GM20431 (cell line): Measurements from ENCODE around the gene ASAP3.

Source experiments
- in situ Hi-C: fragments of 300-500 bp; cut with MseI, MboI; formaldehyde crosslinking; loops from one replicate; pipeline ENCODE4 v1.15.0; 2020; ENCODE audit warnings: low sequenced_read_pairs; ENCODE audit not compliant: unreplicated experiment

The ASAP3 gene

DNA sequence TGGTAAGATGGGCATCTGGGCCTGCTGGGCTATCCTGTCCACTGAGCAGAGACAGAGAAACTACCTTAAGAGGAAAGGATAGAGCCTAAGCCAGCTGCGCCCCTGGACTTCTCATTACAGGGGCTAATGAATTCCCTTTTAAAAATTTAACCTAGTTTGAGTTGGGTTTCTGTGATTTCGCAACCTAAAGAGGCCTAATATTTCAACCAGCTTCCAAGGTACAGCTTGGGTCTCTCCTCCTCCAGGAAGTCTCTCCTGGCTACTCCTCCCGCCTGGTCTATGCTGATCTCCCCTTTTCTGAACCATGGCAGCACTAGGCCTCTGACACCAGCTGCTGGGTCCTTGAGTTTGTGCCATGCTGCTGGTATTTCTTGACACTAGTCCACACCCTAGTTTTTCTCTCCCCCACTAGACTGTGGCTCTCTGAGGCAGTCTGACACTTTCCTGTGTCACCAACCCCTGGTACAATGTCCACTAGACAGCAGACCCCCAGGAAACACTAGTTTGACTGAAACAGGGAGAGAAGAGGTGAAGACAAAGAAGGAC is 30.5 kb downstream of the ASAP3 start:
- in situ Hi-C loops: no loop called here

DNA sequence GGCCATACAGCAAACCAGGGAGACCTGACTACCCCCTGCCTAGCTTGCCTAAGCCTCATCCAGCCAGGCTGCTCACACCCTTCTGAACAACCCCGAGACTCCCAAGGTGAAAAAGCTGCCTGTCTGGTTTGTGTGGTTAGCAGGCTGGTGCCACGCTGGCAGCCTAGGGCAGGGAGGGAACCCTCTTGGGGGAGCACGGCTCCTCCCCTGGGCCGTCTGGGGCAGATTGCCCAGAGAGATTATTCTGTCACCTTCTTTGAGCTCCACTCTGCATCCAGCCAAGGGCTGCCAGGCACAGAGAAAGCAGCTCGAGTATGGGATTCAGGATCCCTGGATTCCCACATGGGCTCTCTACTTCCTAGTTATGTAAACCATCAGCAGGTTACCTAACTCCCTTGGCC is 32.0 kb downstream of the ASAP3 start:
- in situ Hi-C loops: no loop called here

DNA sequence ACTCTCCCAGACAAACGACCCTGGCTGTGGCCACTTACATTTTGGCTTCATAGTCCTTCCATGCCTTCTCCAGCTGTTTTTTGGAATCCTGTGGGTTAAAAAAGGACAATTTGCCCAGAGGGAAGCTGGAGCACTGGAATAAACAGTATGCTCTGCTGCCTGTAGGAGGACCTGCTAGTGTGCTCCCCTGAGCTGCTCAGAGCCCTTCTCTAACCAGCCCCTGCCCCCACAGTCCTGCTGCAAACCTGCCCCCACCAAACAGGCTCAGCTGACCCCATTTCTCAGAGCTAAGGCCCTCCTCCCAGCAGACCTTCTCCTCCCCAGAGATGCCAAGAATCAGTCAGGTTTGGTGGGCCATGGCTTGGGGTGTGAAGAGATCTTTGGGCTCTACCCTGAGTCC is 32.5 kb downstream of the ASAP3 start:
- in situ Hi-C loops: no loop called here

DNA sequence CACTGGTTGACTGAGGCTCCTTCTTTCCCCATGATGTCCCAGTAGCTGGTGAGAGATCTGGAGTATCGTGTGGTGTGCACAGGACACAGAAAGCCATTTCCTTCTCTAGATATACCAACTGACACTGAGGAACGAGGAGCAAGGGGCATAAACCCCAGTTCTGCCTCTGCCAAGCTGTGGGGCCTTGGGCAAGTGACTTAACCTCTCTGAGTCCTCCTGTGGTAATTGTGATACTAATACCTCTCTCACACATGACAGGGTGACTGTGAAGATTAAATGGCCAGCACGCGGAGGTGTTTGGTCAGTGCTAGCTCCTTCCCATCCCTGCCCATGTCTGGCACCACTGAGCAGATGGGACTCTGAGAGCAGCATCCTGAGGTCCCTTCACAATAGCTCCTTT is 33.1 kb downstream of the ASAP3 start:
- in situ Hi-C loops: no loop called here

DNA sequence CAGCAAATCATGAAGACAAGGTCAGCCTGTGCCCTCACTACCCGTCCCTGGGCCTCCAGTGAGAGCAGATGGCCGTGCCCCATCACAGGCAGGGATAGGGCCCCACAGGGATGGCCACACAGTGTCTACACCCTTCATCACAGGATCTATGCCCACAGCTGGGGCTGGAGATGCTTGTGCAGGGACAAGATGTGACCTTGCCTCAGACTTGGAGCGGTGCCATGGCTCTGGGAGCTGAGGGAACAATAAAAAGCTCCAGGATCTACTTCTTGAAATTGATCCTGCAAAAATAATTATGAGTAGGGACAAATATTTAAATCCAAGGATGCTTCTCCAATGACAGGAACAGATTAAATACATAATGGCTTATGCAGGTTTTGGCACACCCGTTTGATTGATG is 34.0 kb downstream of the ASAP3 start:
- in situ Hi-C loops: no loop called here

DNA sequence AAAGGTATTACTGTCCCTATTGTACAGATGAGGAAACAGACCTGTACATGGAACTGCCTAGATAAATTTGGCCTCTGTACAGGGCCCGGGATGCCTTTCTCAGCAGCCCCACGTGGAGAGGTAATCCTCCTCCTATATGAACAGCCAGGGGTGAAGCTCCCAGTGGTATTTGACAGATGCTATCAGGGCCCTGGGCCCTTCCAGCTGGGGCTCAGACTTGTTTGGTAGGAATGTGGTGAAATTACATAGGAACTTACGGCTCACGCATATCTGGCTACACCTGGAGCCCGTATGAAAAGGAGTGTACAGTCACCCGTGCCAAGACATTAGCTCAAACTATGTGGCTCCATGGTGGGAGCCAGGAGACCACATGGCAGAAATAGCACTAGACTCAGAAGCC is 34.7 kb downstream of the ASAP3 start:
- in situ Hi-C loops: no loop called here

DNA sequence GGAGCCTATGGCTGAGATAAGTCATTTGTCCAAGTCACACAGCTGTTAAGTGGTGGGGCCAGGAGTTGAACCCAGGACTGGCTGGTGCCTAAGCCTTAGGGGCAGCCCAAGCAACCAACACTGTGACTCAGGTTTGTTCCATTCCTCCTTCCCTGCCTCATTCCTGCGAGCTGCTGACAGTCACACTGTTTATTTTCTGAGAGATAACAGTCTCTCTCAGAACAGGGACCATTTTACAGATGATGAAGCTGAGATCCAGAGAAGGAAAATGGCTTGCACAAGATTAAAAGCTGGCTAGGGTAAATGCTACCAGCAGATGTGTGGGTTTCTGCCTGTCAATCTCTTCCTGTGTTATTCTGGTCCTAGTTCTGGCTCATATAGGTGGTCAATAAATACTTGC is 35.1 kb downstream of the ASAP3 start:
- in situ Hi-C loops: no loop called here

DNA sequence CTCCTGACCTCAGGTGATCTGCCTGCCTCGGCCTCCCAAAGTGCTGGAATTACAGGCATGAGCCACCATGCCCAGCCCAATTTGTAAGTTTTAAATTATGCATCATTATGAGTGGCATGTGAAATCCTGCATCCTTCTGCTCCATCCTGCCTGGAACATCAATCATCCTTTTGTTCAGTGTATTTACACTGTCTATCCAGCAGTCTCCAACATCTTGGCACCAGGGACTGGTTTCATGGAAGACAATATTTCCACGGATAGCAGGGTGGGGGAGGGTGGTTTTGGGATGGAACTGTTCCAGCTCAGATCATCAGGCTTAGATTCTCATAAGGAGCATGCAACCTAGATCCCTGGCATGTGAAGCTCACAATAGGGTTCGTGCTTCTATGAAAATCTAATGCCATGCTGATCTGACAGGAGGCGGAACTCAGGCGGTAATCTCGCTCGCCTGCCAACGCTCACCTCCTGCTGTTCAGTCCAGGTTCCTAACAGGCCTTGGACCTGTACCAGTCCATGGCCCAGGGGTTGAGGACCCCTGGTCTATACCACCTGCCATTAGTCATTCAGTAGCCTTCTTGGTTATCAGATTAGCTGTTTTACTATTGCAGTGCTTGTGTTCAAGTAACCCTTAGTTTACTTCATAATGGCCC is 37.2 kb downstream of the ASAP3 start:
- in situ Hi-C loops: no loop called here

DNA sequence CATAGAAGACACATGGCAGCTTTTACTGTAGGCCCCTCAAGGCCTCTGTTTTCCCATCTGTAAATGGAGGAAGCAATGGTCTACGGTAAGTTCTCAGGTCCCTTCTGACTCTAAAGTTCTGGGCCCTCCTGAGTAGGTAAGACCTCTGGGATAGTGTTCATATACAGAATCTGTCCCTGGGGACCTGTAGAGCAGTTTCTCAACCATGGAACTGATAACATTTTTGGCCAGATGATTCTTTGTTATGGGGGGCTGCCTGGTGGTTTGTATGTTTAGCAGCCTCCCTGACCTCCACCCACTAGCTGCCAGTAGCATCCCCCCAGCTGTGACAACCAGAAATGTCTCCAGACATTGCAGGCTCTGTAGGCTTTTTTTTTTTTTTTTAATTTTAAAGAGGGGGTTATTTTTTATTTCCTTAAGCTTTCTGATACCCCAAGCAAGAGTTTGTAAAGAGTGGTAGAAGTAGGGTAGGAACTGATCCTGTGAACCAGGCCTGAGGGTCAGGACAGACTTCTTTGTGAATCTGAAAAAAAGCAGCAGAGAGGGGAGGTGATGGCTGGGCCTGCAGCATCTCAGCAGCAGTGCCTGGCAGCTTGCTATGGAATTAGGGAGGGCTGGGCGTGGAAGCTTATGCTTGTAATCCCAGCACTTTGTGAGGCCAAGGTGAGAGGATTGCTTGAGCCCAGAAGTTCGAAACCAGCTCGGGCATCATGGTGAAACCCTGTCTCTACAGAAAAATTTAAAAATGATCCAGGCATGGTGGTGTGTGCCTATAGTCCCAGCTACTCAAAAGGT is 39.2 kb downstream of the ASAP3 start:
- in situ Hi-C loops: no loop called here

DNA sequence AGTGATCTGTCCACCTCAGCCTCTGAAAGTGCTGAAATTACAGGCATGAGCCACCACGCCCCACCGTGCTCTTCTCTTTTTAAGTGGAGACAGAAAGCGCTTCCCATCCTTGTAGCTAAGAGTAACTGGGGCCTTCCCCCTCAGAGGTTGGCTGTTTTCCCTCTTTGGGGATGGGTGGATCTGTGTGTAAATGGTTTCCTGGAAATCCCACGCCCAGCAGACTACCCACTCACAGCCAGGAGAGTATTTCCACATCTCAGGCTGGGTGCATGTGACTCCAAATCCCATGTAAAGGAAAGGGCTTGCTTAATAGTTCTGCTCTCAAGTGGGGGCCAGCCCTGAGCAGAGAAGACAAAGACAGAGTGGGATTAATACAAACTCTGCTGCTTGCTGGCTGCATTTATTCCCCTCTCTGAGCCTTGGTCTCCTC is 39.9 kb downstream of the ASAP3 start:
- in situ Hi-C loops: no loop called here

DNA sequence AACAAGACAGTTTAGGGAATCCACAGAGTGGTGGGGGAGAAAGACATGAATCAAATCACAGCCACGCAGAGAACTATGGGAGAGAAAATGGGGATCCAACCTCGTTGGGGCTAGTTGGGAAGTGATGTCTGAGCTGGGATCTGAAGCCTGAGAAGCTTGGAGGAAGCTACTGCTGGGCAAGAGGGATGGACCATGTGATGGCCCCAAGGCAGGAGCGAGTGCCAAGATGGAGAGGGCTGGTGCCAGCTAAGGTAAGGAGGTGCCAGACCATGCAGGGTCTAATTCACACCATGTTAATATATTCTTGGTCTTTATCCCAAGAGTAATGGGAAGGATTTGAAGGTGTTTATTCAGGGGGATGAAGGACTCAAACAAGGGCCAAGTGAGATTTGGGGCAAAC is 41.2 kb downstream of the ASAP3 start:
- in situ Hi-C loops: no loop called here

DNA sequence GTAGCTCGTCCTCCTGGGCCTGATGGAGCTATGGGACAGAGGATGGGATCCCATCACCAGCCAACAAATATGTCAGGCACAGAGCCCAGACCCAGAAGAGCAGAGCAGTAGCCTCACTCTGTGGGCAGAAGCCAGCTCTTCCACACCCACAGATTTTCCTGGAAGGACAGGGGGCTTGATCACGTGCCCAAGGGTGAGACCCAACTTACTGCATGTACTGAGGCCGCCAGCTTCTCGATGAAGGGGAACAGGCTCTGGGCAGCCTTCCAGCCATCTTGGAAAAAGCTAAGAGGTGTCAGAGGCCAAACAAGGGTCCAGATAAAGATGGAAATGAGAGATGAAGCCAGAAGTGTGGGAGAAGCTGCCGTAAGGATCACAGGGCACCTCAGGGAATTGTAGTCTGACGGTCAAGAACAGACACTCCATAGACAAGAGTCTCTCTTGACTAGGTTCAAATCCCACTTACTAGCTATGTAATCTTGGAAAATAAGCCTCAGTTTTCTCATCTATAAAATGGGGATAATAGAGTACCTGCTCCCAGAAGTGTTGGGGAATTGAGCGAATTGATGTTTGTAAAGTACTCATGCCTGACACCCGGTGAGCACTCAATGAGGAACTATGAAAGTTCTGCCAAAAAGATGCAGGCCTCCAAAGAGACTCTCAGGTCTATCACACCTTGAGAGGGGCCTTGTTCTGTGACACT is 42.4 kb downstream of the ASAP3 start:
- in situ Hi-C loops: no loop called here

DNA sequence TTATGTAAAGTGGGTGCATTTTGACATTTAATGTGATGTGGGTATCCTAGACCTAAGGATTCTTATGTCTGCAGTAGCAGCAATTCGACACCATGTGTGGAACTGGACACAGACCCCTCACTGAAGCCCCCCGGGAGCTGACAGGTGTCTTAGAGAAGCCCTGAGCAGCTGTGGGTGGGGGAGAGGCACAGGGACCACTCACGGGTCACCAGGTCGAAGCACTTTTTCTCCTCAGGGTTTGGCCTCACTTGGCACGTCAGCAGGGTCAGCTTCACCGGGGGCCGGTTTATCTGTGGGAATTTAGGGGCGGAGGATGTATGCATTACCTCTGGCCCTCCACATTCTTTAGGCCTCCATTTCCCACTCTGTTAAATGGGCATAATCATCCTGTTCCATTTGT is 45.4 kb downstream of the ASAP3 start:
- in situ Hi-C loops: no loop called here

DNA sequence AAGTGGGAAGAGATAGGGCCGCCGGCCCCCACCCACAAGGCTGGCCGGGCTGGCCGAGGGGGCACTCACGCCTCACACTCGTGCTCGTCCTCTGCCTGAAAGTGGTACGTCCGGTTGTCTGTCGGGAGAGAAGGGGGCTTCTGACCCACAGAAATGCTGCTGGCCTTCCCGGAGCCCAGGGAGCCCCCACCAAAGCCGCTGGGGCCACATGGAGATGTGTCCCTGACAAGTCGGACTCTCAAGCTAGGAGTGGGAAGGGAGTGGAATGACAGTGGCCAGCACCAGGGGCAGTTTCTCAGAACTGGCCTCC is 46.7 kb downstream of the ASAP3 start:
- in situ Hi-C loops: no loop called here

DNA sequence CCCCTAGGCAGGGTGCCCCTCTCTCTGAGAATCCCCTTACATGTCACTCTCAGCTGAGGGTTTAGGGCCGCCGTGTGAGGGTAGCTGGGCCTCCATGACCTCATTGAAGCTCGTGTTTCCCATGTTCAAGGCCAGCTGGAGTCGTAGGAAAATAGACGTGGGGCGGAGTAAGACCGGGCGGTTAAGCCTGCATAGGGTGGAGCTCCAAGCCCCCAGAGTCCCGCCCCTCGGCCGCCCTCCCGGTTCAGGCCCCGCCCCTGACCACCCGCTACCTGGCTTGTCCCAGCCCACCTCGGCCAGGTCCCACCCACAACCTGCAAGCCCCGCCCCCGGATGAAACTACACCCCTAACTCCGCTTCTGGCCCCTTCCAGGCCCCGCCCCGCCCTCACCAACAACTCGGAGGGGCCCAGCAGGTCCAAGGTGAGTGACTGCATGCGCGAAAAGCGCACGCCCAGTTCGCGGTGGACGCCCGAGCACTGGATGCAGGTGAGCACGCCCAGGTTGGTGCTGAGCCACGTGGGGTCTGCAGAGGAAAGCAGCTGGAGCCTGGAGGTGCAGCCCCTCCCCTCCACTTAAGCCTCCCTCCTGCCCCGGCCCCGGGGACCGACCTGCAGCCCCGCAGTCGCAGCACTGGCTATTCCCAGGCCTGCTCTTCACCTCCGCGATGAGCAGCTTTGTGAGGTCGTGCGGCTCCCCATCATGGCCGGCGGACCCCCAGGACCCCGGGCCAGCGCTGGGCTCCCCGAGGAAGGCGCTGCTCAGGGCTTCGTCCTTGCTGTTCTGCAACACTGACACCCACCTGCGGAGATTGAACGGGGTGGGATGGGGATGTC is 47.2 kb downstream of the ASAP3 start:
- in situ Hi-C loops: no loop called here

DNA sequence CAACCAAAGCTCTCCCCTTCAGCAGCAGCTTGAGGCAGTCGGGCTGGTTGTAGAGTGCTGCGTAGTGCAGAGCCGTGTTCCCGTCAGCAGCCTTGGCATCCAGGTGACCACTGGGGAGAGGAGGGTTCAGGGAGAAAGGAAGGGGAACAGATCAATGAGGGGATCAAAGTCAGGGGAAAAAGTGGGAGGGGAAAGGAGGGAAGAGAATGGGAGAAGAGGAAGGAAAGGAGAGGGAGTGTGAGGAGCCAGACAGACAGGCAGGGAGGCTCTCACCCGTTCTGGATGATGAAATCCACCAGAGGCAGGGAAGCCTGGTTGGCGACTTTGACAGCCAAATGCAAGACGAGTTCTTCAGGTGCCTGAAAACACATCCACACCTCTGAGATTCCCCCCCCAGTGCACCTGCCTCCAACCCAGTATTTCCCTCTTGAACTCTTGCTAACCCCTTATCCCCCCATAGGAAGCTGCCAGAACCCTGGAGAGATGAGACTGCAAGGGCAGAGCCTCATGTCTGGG is 49.7 kb downstream of the ASAP3 start:
- in situ Hi-C loops: no loop called here

DNA sequence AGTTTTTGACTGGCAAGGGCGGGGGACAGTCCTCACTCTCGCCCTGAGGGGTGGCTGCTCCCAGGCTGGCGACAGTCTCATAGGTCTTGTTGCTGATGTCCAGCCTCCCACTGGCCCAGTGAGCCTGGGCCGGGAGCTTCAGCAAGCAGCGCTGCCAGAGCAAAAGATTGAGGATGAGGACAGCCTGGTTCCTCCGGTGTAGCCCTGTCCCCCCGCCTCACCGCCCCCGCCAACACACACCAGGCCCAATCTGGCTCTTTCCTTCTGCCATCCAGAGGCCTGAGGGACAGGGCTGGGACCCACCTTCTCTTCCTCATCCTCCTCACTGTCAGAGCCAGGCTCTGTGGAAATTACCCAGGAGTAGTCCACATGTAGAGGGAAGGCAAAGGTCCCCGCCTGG is 50.9 kb downstream of the ASAP3 start:
- in situ Hi-C loops: no loop called here

DNA sequence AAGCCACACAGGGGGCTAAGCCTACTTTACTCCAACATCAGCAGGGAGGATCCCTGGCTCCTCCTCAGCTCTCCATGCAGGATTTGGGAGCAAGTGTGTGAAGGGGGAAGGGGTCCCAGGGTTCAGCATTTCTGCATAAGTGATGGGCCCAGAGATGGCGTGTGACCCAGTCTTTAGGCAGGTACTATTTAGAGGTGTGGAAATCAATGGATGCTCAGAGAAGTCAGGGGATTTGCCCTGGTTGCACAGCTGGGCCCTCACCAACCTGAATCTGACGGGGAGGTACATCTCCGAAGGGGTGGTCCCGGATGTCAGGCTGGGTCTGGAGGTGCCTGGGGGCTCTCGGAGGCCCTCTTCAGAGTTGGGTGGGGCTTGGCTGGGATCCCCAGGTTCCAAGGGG is 52.5 kb downstream of the ASAP3 start:
- in situ Hi-C loops: no loop called here

DNA sequence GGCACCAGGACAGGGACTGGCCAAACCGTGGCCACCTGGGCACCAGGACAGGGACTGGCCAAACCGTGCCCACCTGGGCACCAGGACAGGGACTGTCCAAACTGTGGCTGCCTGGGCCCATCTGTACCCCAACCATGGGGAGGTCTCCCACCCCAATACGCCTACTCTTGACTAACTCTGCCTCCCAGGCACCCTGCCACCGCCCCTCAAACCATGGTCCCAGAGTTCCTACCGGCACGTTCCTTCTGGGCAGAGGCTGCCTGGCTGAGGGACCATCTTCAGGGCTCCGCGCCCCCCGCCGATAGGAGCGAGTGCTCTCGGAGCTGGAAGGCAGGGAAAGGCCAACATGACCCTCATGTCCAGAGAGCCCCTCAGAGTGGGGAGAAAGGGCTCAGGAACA is 53.2 kb downstream of the ASAP3 start:
- in situ Hi-C loops: no loop called here
